GM21526 (cell line): ENCODE measurements around the gene HPS1.

Experiments
- ATAC-seq: cut with Tn5 transposase; IDR thresholded peaks from one replicate; pipeline ENCODE4 v1.9.1; 2021; ENCODE audit warnings: moderate library complexity; ENCODE audit not compliant: unreplicated experiment, low FRiP score

The HPS1 gene

DNA sequence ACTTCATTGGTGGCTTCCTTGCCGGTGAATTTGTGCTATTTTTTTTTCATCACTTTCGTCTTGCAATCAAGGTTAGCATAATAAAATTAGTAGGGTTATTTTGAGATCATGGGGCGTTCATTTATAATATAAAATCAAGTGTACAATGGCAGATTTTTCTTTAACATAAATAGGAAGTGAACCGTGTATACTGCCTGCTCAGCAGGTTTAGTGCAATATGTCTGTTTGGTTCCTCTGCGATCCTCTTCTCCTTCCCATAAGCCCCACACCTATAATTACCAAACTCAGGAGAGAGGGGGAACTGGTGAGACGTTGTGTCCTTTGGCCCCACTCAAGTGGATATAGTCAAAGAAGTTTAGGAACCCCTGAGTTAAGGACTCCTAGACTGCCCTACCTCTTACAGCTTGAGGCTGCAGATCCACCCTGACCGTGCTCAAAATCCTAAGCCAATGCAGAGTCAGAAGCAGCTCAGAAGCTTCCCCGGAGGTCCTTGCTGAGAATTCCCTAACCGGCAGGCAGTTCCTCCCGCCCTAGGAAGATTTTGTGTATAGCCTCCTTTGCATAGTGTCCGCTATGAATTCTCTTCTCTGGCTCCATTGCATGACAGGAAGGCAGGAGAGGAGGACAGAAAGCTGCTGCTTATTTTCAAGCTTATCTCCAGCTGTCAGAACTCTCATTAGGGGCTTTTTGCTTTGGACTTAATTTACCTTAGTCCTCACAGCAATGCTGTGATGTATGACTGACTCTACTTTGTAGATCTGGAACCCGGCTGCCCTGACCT lies 73.3 kb downstream of the HPS1 start:
- ATAC-seq: no peak

DNA sequence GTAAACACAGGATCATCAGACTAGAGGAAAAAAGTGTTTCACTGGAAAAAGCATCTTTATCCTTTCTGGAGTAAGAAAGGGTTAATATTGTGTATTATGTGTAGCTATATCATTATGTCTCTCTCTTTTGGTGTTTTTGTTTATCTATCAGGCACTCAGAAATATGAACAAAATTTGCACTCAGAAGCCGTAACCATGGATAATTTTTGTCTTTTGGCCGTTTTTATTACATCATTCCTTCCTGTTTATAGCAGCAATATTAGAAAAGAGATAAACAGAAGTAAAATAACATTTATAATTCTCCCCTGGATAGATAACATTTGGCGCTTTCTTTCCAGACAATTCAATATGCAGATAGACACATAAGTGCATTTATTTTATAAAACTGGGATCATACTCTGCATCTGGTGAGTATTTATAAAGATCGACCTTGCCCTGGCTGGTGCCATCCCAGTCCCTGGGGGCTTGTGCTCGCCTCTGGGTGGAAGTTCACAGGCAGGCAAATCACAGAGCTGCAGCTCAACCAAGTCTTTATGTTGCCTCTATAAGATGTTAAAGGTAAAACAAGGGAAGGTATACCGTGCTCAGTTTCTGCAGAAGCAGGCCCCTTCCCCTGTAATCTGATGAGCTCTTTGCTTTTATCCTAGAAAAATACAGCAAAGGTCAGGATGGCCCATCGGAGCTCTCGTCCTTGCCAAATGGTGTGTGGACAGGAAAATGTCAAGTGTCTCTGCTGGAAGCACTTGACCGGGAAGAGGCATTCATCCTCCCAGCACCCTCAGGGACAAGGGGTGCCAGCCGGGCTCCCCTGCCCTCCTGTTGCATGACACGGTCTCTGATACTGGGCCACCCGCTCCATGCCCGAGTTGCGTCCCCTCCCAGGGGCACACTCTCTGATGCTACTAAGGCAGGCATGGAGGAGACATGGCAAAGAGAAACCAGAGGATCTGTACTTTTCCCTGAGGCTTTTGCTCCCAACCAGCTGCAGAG lies 75.6 kb downstream of the HPS1 start:
- ATAC-seq: no peak

DNA sequence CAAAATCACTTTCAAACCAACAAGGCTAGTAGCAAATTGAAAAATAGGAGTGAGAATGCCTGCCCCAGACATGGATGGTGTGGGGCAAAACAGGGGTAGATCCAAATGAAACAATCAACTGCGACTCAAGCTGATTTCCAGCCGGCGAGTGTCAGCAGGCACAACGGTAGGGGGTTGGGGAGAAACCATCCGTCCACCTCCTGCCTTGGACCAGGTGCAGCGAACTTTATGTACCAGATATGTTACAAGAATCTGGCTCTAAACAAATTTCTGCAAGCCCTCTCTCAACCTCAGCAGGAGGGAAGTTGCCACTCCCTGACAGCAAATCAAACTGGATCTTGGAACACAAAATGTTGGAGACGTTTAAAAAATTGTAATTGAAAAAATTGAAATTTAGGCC lies 76.9 kb downstream of the HPS1 start:
- no peak for ATAC-seq

DNA sequence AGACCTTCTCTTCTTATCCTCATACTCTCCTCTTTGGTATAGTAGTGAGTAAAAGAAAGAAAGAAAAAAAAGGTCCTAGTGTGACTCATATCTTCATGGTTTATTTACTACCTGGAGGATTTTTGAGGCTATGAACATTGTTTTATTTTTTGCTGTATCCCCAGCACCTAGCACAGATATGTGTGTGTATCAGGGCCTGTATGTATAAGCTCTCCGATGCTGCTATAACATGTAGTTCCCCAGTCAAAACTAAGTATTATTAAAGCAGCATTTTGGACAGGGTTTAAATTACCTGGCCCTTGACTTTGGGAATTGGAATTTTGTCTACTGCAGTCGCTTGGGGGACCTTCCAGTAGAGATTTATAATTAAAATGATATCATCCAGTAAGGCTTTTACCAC lies 78.1 kb downstream of the HPS1 start:
- no peak for ATAC-seq

DNA sequence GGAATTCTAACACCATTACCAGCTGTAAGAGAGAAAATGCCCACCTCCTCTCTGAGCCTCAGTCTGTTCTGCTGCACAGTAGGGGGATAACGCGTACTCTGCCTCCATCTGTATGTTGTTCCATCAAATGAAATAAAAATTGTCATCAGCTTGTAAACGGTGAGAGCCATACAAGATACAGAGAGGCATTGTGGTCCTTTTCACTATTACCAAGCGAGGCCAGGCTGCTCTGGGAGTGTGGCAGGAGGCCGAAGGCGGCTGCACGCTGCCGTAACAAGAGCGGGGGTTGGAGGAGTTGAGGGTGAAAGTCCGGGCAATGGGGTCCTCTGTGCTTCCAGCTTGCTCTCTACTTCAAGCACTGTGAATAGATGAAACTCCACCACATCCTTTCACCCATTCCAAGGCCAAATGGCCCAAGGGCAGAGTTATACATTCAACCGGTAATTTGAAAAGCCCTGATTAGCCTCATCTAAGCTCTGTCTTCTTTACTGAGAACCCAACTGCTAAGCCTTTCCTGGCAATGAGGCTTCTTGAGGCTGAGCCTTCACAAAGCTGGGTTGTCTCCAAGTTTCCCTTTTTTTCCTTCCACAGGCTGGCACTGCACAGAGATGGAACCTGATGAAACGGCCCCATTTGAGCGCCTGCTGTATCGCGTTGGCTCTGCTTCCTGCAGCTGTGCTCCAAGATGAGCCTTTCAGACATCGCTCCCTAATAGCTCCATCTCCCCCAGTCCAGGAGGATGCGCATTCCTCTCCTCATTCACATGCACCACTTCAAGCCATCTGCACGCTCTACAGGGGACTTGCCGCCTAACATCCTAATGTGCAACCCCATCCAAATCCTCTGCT lies 78.9 kb downstream of the HPS1 start:
- no peak for ATAC-seq
